Left renal cortex interstitium (tissue), 4 donors: ENCODE measurements around the gene ANO7. TPM values are rescaled to one million over a fixed set of nuclear protein-coding genes. Genes with fewer than 3 reads are reported as not detected.

Source experiments
- DNase-seq, 4 donors: peaks; one replicate each; pipeline ENCODE4 v3.0.0-alpha.2; 2013; ENCODE audit warnings: low read depth in 4 of 4, low spot score in 2 of 4, missing footprints in 1 of 4
- polyA plus RNA-seq, 4 donors: library from polyadenylated mRNA; unstranded; fragments of 120-200 nt; gene quantifications; one replicate each; pipeline ENCODE4 v1.2.1, GENCODE V29; 2013; ENCODE audit not compliant: insufficient read length in 4 of 4

The ANO7 gene
- polyA plus RNA-seq, 4 donors: 1.3 to 3.4 (median 1.9) TPM

- DNase-seq: no peak
Measured at GRCh38 chr2:241224851-241225438, 36.5 kb downstream of the ANO7 start.

GRCh38 chr2:241225545-241225944 lies 37.1 kb downstream of the ANO7 start:
- no peak for DNase-seq

GRCh38 chr2:241225983-241226382 lies 37.5 kb downstream of the ANO7 start:
- DNase-seq: no peak

- no peak for DNase-seq
Measured at GRCh38 chr2:241226723-241227572, 38.5 kb downstream of the ANO7 start.

GRCh38 chr2:241227594-241227993 lies 39.1 kb downstream of the ANO7 start:
- DNase-seq: no peak

- DNase-seq: no peak
Measured at GRCh38 chr2:241228081-241228859, 39.8 kb downstream of the ANO7 start.

GRCh38 chr2:241228860-241229516 lies 40.5 kb downstream of the ANO7 start:
- DNase-seq: no peak

- DNase-seq: no peak
Measured at GRCh38 chr2:241229563-241230401, 41.3 kb downstream of the ANO7 start.

GRCh38 chr2:241230435-241230834 lies 42.0 kb downstream of the ANO7 start:
- no peak for DNase-seq

- DNase-seq: no peak
Measured at GRCh38 chr2:241232736-241233575, 44.5 kb downstream of the ANO7 start.

- no peak for DNase-seq
Measured at GRCh38 chr2:241234066-241234790, 45.8 kb downstream of the ANO7 start.

- DNase-seq: no peak
Measured at GRCh38 chr2:241234962-241235740, 46.7 kb downstream of the ANO7 start.

GRCh38 chr2:241235859-241236593 lies 47.5 kb downstream of the ANO7 start:
- DNase-seq: no peak

GRCh38 chr2:241237047-241237446 lies 48.6 kb downstream of the ANO7 start:
- DNase-seq: no peak

- DNase-seq: no peak
Measured at GRCh38 chr2:241237949-241238371, 49.5 kb downstream of the ANO7 start.

- DNase-seq: no peak
Measured at GRCh38 chr2:241238693-241239198, 50.3 kb downstream of the ANO7 start.
